Stimulated activated CD4-positive, alpha-beta T cell treated with anti-CD3 and anti-CD28 coated beads, Interleukin-12 subunit alpha, Interleukin-12 subunit beta, amount 100 ng/mL, for 24 hours (primary cell): ENCODE measurements around the gene AFF2.

Source experiments
- DNase-seq, 2 experiments: peaks; one replicate each; pipeline ENCODE4 v3.0.0-alpha.2; 2020; ENCODE audit warnings: low read depth in 2 of 2

Gene AFF2

DNA sequence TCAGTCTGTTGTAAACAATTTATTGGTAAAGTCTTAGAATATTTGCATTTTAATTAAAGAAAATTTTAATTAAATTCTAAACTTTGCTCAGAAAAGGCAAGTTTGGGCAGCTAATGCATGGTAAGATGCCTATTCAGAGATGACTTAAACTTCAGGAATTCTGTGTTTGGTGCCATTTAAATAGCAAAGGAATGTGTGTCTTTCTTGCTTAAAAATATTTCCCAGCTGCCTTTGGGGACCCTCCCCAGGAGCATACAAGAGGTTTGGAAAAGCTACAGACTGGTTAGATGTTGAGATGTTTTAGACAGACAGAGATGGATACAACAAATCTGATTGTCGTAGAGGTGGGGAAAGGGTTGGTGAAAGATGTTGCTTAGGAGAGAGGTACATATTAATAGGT is 36.5 kb downstream of the AFF2 start:
- no peak for DNase-seq

- no peak for DNase-seq
Measured at GRCh38 chrX:148537556-148538182, 37.3 kb downstream of the AFF2 start.

GRCh38 chrX:148538582-148538981 is 38.2 kb downstream of the AFF2 start:
- no peak for DNase-seq

DNA sequence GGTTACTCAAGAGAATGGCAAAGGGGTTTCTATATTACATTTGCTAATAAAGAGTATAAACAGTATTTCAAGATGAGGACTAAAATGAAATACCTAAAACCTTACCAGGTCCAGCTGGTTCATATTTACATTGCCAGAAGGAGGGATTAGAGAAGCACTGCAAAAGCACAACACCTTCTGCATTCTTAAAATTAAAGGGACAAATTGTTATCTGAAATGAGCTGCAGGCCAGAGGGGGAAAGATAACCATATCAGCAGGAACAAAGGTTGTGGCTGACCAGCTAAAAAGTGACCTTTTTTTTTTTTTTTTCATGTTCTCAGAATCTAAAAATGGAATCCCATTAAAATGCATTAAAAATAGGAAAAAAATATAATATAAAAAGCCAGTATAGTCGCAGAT is 39.7 kb downstream of the AFF2 start:
- no peak for DNase-seq

- DNase-seq = no peak
Measured at GRCh38 chrX:148540671-148541583, 40.5 kb downstream of the AFF2 start.

DNA sequence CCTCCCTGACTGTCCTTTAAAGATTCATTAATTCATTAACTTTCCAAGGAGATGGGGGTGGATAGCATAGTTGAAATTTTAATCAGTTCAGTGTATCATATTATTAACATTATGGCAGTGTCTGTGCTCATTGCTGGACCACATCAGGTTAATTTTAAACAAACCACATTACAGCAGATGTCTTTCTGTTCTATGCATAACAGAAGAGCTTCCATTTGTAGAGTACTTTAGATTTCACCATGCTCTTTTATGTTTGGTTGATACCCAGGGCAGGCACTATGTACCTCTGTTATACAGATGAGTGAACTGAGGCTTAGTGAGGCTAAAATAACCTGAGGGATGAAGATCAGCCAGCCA is 41.1 kb downstream of the AFF2 start:
- no peak for DNase-seq

GRCh38 chrX:148542481-148543255 is 42.3 kb downstream of the AFF2 start:
- no peak for DNase-seq

- no peak for DNase-seq
Measured at GRCh38 chrX:148552775-148553174, 52.4 kb downstream of the AFF2 start.

DNA sequence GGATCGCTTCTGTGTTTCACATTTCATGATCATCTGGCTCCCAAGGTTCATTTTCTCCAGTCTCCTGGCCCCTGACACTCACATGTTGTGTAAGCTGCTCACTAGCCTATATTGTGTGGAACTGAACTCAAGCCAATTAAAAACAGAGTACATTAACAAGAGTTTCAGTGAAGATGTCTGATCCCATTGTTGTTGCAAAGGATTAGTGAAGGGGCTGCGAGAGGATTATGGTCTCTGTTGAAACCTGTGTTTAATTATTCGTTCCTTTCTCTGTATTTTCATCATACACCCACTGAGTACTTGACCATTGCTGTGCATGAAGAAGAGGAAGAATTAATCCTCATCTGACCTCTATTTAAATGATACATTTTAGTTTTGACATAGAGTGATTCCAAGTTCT is 54.7 kb downstream of the AFF2 start:
- no peak for DNase-seq

- DNase-seq = no peak
Measured at GRCh38 chrX:148555571-148556243, 55.3 kb downstream of the AFF2 start.

GRCh38 chrX:148556498-148556897 is 56.1 kb downstream of the AFF2 start:
- DNase-seq = no peak

DNA sequence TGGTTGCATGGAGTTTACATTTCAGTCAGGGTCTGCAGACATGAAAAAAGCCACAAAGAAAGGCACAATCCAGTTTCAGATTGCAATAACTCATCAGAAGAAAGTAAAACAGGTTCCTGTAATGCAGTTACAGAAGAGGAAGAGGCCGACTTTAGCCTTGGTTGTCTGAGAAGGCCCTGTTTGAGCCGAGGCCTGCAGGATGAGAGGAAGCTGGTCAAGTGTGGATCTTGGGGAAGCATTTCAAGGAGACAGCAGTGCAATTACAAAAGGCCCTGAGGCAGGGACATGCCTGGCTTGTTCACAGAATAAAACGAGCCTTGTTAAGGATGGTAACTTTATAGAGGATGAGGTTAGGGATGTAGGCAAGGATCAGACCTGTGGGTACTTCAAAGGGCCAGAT is 62.4 kb downstream of the AFF2 start:
- DNase-seq = no peak

DNA sequence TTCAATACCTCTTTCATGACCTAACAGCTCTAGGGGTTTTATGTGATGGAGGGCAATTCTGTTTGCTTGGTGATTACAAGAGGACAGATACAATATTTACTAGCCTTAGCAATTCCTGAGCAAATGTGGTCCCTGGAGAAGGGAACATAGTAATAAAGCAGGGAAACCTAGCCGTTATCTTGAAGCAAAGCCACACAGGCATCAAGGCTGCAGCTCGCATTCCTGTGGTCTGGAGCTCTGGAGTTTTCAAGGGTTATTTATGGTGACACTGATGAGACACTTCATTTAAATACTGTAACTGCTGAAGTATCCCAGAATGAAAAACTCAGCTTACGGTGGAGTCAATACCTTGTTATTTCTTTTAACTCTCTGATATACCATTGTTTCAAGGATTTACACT is 66.8 kb downstream of the AFF2 start:
- no peak for DNase-seq

- DNase-seq = no peak
Measured at GRCh38 chrX:148567779-148568178, 67.4 kb downstream of the AFF2 start.

DNA sequence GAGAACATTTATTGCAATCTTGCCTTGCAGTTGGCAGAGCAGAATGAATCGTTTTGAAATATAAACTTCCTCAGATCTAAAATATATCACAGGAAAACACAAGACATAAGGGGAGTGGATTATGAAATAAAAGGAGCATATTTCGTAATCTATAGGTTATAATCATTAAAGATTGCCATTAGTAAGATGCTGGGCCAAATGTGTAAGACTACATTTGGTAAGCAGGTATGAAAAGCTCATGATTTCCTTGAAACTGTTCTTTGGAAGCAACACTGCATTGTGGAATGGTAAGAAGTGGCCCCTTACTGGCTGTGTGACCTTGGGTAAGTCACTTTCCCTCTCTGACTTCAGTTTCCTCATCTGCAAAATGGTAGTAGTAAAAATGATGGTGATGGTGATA is 68.3 kb downstream of the AFF2 start:
- no peak for DNase-seq

- DNase-seq = no peak
Measured at GRCh38 chrX:148572337-148572736, 71.9 kb downstream of the AFF2 start.

- no peak for DNase-seq
Measured at GRCh38 chrX:148573119-148573518, 72.7 kb downstream of the AFF2 start.

DNA sequence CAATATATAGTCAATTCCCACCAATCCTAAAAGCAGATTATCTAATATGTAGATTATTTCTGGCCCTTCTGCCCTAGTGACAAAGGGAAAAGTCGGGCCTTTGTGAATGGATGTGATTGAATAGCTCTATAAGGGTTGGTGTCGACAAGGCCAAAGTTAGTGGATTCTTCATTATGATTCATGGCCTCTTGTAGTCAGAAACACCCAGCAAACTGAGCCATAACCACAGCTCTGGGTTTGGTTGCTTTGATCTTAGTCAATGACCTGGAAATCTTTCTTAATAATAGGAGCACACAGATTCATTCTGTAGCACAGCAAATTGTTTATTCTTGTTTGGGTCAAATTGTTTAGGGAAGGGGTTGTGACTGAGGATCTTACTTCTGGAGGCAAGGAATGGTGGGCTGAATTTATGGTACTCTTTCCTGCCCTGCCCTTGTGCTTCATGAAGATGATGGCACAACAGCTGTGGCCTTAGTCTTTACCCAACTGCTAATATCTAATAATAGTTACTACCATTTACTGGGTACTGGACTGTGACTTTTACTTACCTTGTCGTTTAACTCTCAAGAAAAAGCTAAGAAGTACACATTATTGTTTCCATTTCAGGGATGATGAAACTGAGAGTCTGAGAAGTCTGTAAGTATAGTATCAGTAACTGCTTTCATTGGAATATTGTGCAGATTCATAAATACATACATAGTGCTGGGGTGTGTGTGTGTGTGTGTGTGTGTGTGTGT is 74.0 kb downstream of the AFF2 start:
- DNase-seq = no peak

DNA sequence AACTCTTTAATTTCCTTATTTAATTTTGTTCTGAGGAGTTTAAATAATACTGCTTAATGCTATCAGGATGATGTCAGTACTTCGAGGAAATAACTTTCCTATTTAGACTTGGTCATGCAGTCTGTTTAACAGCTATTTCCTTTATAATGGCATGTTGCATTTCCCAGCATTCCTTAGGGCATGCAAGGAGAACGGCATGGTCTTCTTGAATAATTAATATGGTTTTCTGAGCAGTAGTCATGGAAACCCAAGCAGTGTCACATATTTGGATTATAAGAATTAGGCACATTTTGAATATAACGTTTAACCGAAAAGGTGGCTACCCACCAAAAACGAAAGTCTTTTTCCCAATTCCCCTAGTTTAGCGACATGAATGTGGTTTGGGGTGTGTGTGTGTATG is 76.0 kb downstream of the AFF2 start:
- DNase-seq = no peak

DNA sequence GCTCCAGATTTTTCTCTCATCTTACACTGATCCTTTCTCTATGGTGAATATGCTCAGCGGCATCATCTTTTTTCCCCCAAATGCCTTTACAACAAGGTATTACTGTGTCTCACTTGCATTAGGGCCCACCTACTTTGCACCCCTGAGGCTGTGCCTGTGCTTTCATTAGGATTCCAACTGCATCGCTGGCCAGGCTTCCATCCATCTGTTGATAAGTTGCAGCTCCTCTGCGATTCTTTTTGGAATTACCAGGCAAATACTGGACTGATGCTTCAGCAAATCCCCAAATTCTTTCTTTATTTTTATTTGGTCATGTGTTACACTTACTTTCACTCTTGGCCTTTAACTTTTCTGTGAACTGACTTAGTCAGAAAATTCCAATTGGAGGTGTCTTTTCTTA is 77.3 kb downstream of the AFF2 start:
- DNase-seq = no peak

GRCh38 chrX:148580016-148580415 is 79.6 kb downstream of the AFF2 start:
- DNase-seq = no peak
